Activated T-cell treated with anti-CD3 and anti-CD28 coated beads for 24 hours (primary cell): Measurements from ENCODE around the gene TAF1A.

Experiments used
- DNase-seq: peaks from one replicate; pipeline ENCODE4 v3.0.0-alpha.2; 2020; ENCODE audit warnings: low read depth

The TAF1A gene

GRCh38 chr1:222535455-222535854, 54.3 kb downstream of the TAF1A start:
- DNase-seq: no peak

- DNase-seq: no peak
These were observed 58.9 kb downstream of the TAF1A start for GRCh38 chr1:222530852-222531251.

GRCh38 chr1:222529916-222530315, 59.8 kb downstream of the TAF1A start:
- no peak for DNase-seq

GRCh38 chr1:222529181-222529580, 60.6 kb downstream of the TAF1A start:
- no peak for DNase-seq

GRCh38 chr1:222525951-222526350, 63.8 kb downstream of the TAF1A start:
- DNase-seq: no peak

GRCh38 chr1:222523852-222524251, 65.9 kb downstream of the TAF1A start:
- no peak for DNase-seq

- no peak for DNase-seq
These were observed 67.4 kb downstream of the TAF1A start for GRCh38 chr1:222522105-222522915.

- no peak for DNase-seq
These were observed 68.2 kb downstream of the TAF1A start for GRCh38 chr1:222521299-222522104.
